RWPE2 (cell line): ENCODE data around the gene B4GALT6.

ENCODE experiments used
- ATAC-seq: fragments of 200-7000 bp; cut with Tn5 transposase; 3 replicates; pipeline ENCODE4 v1.9.1; 2021; ENCODE audit warnings: low read depth
- DNase-seq: peaks from one replicate; pipeline ENCODE4 v3.0.0-alpha.2; 2020; ENCODE audit warnings: low spot score
- H3K27ac ChIP-seq: fragments of 450-650 bp; 2 replicates; pipeline ENCODE4 v1.5.1; 2017; ENCODE audit warnings: mild to moderate bottlenecking; ENCODE audit not compliant: poor library complexity, severe bottlenecking
- H3K27me3 ChIP-seq: fragments of 250-450 bp; sonication (Bioruptor Pico); 2 replicates; pipeline ENCODE4 v1.5.1; 2021; ENCODE audit warnings: mild to moderate bottlenecking, moderate library complexity; ENCODE audit not compliant: insufficient read depth, poor library complexity, severe bottlenecking
- H3K36me3 ChIP-seq: fragments of 250-450 bp; sonication (Bioruptor Pico); 2 replicates; pipeline ENCODE4 v1.5.1; 2020; ENCODE audit warnings: low read depth, mild to moderate bottlenecking, moderate library complexity
- H3K4me1 ChIP-seq: fragments of 250-450 bp; sonication (Bioruptor Pico); 2 replicates; pipeline ENCODE4 v1.5.1; 2021; ENCODE audit warnings: mild to moderate bottlenecking, moderate library complexity; ENCODE audit not compliant: insufficient read depth, poor library complexity, severe bottlenecking
- H3K4me3 ChIP-seq: fragments of 250-450 bp; sonication (Bioruptor Pico); 2 replicates; pipeline ENCODE4 v1.5.1; 2021; ENCODE audit warnings: mild to moderate bottlenecking, moderate library complexity; ENCODE audit not compliant: severe bottlenecking
- H3K9me3 ChIP-seq: fragments of 250-450 bp; sonication (Bioruptor Pico); 2 replicates; pipeline ENCODE4 v1.5.1; 2021; ENCODE audit warnings: mild to moderate bottlenecking, moderate library complexity; ENCODE audit not compliant: severe bottlenecking
- TF ChIP-seq, protein P1 (sequence below): fragments of 450-650 bp; IDR thresholded peaks from one replicate; pipeline ENCODE4 v1.5.1; 2017; ENCODE audit warnings: mild to moderate bottlenecking, moderate library complexity; ENCODE audit not compliant: poor library complexity, severe bottlenecking

The B4GALT6 gene

DNA sequence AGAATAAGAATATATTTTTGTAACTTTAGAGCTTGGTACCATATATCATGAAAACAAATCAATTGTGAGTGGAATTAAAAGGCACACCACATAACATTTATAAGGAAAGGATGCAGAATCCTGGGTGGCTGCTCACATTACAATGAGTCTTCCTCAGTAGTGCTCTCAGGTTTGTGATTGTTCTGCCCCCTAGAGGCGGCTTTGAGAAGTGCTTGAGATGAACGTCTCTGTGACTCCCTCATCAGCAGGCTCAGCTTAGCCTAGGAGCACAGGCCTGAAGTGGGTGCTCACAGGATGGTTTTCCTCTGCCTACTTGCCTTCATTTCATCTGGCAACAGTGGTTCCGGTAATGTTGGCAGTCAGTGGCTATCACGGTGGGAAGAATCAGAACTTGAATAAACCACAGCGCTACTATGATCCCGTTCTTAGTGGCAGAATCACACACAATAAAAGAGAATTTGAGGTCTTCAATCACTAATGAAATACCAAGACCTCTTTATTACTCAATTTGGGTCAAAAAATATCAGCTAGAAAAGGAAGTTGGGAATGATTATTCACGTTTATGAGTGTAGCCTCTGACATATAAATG, 38.1 kb upstream of the B4GALT6 start:
- Histone ChIP-seq H3K4me1 (no peaks in the 10 kb centered on the region), H3K4me3 (no peak overlapping the region), H3K27ac (no peak overlapping the region), H3K27me3 (no peaks in the 10 kb centered on the region), H3K36me3 (no peaks in the 10 kb centered on the region), H3K9me3 (no peaks in the 10 kb centered on the region)
- ATAC-seq (peak; percentile 90), DNase-seq (no peak)
- TF ChIP-seq, protein P1, sequence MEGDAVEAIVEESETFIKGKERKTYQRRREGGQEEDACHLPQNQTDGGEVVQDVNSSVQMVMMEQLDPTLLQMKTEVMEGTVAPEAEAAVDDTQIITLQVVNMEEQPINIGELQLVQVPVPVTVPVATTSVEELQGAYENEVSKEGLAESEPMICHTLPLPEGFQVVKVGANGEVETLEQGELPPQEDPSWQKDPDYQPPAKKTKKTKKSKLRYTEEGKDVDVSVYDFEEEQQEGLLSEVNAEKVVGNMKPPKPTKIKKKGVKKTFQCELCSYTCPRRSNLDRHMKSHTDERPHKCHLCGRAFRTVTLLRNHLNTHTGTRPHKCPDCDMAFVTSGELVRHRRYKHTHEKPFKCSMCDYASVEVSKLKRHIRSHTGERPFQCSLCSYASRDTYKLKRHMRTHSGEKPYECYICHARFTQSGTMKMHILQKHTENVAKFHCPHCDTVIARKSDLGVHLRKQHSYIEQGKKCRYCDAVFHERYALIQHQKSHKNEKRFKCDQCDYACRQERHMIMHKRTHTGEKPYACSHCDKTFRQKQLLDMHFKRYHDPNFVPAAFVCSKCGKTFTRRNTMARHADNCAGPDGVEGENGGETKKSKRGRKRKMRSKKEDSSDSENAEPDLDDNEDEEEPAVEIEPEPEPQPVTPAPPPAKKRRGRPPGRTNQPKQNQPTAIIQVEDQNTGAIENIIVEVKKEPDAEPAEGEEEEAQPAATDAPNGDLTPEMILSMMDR: peak; percentile 91

DNA sequence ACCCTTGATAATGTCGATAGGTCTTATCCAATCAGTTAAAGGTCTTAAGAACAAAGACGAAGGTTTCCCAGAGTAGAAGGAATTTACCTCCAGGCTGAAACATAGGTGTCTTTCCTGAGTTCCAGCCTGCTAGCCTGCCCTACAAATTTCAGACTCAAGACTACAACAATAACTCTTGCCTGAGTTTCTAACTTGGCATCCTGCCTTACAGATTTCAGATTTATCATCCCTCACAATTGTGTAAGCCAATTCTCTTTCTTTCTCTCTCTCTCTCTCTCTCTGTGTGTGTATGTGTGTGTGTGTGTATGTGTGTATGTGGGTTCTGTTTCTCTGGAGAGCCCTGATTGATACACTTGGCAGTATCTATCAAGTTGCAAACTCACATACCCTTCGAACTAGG, 37.2 kb upstream of the B4GALT6 start:
- no peak overlapping the region for H3K4me3 ChIP-seq
- H3K27ac ChIP-seq: no peak overlapping the region
- H3K27me3 ChIP-seq: no peaks in the 10 kb centered on the region
- ATAC-seq (no peak), DNase-seq (no peak)
- H3K4me1 ChIP-seq: no peaks in the 10 kb centered on the region
- no peaks in the 10 kb centered on the region for H3K36me3 ChIP-seq
- TF ChIP-seq, protein P1: no peak
- H3K9me3 ChIP-seq: no peaks in the 10 kb centered on the region

DNA sequence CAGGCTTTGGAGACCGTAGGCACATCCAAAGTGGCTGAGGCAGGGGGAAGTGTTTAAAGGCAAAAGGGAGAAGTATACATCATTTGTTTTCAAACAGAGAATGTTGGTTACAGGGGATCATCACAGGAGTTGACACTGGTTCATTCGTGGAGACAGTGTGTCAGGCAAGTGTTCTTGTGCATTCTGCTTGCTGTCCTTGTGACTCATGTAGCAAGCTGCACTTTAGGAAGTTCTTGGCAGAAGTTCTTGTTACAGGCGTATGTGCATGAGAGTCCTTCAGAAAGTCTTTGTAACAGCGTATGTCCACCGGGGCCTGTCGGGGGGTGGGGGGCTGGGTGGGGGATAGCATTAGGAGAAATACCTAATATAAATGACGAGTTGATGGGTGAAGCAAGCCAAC, 36.5 kb upstream of the B4GALT6 start:
- DNase-seq (no peak), ATAC-seq (no peak)
- Histone ChIP-seq H3K9me3 (no peaks in the 10 kb centered on the region), H3K27me3 (no peaks in the 10 kb centered on the region), H3K4me1 (no peaks in the 10 kb centered on the region), H3K27ac (no peak overlapping the region), H3K36me3 (no peaks in the 10 kb centered on the region), H3K4me3 (no peak overlapping the region)
- TF ChIP-seq, protein P1: no peak

DNA sequence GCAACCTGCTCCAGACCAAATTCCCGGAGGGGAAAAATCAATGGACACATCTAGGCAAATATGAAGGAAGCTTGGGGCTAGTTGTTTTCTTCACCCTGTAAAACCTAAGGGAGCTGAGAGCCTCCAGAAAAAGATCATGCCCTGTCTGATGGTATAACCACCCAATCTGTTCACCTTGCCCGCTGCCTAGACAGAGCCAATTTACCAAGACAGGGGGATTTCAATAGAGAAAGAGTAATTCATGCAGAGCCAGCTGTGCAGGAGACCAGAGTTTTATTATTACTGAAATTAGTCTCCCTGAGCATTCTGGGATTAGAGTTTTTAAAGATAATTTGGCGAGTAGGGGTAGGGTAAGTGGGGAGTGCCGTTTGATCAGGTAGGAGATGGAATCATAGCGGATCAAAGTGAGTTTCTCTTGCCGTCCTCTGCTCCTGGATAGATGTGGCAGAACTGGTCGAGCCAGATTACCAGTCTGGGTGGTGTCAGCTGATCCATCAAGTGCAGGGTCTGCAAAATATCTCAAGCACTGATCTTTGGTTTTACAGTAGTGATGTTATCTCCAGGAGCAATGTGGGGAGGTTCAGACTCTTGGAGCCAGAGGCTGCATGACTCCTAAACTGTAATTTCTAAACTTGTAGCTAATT, 35.1 kb upstream of the B4GALT6 start:
- H3K9me3 ChIP-seq: no peaks in the 10 kb centered on the region
- TF ChIP-seq, protein P1: no peak
- no peaks in the 10 kb centered on the region for H3K36me3 ChIP-seq
- no peaks in the 10 kb centered on the region for H3K27me3 ChIP-seq
- H3K4me1 ChIP-seq: no peaks in the 10 kb centered on the region
- DNase-seq: no peak
- ATAC-seq: no peak
- H3K27ac ChIP-seq: no peak overlapping the region
- no peak overlapping the region for H3K4me3 ChIP-seq

DNA sequence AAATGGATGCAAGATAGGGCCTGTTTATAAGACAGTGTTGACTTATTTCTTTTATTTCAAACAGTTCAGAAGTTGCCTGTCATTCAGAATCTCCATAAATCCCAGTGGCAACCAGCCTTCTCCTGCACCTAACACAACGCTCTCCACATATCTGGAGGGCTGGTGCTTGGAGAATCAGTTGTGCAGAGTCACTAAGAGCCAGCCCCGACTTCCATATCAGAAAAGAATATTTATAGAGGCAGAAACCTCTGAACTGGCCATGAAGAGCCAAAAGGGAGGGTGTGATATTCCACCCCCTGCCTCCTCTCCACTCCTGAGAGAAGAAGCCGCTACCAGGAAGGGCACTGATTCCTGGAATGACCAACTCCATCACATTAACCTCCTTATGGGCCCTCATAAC, 34.0 kb upstream of the B4GALT6 start:
- Histone ChIP-seq H3K27ac (no peak overlapping the region), H3K9me3 (no peaks in the 10 kb centered on the region), H3K27me3 (no peaks in the 10 kb centered on the region), H3K36me3 (no peaks in the 10 kb centered on the region), H3K4me1 (no peaks in the 10 kb centered on the region), H3K4me3 (no peak overlapping the region)
- DNase-seq (no peak), ATAC-seq (no peak)
- TF ChIP-seq, protein P1: no peak
